Islet of Langerhans (tissue), 1 donor: ENCODE results near the gene ORC5.
"Not testable (repeated sequence)": the region's sequence is repeated elsewhere in the genome, so short reads cannot be mapped to it uniquely, and the experiment has no call there.

Source experiments
- FAIRE-seq: peaks from one replicate; lab custom pipeline; 2011; peaks lifted over from hg19 to GRCh38; lab: Jason Lieb, UNC

Gene ORC5

DNA sequence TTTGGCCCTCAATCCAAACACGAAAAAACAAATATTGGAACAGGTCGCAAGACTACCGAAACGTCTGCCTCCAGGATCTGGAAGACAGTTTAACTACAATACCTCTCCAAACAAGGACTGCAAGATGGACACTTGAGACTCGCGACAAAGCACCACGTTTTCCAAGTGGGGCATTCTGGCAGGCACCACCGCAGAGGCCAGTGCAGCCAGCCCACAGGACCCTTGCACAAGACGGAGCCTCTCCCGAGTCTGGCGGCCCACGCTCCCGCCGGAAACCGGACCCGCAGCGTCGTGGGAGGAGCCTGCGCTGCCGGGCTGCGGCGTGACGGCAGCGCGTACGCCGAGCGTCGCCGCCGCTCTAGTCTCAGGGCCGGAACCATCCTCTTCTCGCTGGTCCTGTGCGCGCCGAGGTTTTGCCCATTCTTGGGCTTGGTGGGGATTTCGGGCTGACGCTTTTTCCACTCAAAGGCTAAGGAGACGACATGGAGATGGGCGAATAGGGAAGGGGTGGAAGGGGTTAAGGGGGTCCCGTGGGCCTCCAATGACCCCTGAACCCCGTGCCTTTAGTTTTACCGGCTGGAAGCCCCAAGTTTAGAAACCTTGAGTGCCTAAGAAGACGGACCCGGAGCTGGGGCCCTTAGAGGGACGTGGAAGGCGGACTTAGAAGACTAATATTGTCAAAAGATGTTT is at the start of gene ORC5:
Gene ORC5 (minus strand): TSS at position 283 of the 690 bp plus-strand sequence. CDS start 109 bp downstream, at position 174.
- no peak for FAIRE-seq

DNA sequence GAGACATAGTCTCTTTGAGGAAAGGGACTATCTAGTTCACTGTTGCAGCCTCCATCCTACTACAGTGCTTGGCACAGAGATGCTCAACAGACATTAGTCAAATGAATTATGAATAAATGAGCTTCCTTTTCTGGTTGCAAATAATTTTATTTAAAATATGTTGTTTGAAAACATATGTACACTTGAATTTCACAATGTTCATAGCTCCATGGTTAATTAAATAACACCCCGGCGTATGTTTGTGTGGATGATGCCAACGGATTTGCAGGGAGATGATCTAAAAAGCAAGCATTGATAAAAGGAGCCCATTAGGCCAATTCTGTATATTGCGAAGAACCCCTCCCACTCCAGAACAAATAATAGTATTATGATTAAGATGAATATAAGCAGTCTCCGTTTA is 47.8 kb upstream of the ORC5 start:
- FAIRE-seq = no peak

DNA sequence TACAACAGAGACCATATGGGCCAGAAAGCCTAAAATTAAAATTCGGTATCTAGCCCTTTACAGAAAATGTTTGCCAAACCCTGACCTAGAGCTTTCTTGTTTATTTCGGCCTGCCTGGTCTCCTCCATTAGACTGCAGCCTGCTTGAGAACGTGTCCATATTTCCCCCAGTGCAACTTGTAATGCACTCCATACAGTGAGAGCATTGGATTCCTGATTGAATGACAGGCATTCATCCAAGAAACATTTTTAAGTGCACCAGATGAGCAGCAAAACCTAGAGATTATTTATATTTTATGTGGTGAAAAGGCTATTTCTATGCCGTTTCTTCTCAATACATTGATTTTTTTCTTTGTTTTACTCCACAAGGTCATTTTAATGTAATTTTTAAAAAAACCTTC is 47.4 kb upstream of the ORC5 start:
- no peak for FAIRE-seq

DNA sequence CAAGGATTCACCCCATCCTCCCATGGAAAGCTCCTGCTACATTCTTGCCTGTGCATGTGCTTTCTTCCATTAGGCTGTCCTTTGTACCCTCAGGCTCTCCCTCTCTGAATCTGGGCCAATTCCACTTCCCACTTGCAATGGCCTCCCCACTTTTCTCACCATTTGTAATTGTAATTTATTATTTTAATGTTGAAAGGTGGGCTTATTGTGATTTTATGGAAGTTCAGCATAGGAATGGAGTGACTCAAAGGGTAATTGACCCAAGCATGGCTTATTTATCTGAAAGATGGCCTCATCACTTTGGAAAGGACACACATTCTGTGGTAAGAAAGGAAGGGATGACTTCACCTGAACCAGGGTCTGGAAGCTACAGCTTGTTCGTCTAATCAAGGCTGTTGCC is 46.9 kb upstream of the ORC5 start:
- FAIRE-seq = no peak

DNA sequence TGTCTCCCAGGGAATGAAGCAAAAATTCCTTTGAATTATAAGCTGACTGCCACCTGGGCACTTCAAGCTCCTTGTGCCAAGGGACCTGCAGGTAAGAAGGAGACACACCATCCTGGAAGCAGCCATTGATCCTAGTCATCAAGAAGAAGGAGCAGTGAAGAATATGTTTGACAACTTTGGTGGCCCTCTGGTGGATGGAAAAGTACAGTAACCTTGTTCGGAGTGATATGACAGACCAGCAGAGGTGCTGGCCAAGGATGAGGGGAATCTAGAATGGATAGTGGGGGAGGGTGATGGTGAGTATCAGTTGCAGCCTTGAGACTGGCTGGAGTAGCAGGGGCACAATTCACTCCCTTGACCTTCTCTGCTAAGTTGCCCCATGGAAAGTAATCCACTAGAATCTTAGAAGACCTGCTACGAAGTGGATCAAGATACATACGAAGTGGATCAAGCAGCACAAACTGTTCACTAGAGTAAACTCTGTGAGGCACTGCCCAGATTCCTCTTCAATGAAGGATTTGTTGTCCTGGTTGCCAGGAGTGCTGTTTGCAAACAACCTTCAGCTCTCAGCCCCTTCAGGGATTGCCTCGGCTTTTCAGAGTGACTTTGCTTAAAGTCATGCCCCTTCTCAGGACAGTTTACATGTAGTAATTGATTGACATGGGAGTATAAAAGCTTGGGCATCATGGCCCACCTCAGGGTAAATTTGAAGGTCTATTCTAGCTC is 44.8 kb upstream of the ORC5 start:
- FAIRE-seq = no peak

DNA sequence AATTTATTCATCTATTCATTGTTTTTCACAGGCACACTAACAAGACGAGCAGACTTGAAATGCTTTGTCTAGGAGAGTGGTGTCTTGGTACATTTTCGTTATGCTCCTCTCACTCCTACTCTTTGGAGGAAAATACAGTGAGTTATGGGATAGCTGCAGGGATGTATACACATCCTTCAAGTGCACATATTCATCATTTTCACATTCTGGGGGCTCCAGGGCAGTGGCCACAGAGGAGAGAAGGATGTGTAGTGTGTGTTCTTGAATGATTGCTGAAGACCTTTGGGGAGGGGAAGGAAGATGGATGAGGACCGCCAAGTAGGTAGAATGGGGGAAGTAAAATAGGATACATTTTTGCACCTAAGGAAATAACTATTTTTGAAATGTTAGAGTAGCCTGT is 34.8 kb upstream of the ORC5 start:
- FAIRE-seq = no peak

DNA sequence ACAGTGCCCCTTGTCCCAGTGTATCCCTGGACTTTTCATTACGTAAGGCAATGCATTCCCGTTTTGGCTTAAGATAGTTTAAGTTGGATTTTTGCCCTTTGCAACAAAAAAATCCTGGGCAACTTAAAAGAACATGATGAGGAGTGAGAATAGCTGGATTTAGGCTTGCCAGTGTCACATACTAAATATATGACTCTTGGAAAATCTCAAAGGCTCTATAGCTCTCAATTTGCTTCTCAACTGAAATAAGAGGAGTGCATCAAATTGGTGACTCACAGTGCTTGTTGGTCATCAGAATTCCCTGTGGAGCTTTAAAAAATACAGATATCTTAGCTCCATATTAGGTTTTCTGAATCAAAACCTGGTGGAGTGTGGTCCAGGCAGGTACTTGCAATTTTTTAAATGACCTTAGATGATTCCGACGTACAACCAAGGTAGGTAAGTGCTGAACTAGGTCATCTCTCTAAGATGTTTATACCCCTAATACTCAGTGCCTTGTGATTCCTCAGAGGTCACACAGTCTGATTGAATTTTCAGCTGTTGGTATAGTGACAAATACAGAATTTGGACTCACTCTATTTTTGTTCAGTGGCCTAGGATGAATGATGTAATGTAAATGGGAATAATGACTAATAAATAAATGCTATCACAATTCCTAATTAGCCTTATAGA is 33.9 kb upstream of the ORC5 start:
- FAIRE-seq = no peak

DNA sequence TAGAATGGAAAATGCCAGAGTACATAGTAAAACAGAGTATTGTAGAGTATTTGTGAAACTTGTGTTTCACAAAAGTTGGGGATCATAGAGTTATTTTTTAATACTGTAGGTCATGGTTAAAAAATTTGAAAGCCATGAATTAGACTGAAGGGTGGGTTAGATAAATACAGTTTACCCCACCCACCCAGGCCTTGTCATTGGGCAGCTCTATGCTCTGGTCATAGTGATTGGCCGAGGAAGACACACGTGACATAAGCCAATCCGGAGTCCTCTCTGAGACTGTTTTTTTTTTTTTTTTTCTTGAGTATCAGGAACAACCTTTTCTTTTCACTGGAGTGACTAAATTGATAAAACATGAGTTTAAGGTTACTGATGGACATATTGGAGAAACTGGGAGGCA is 33.3 kb upstream of the ORC5 start:
- FAIRE-seq = no peak

DNA sequence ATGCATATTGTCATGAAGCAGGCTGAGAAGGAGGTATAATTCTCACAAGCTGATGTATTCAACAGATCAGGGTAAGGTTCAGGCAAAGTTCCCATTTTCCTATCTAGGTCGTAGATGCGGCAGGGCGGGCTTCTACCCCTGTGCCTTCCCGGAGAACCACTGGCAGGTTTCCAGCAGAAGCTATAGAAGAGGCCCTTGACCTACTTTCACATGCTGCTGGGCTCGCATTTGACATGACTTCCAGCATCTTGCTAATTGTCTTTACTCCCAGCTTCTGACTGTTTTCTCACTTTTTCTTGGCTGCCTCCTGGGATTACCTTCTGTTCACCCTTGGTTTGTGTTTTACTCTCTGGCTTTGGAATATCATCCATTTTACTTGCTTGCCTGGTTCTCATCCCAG is 32.6 kb upstream of the ORC5 start:
- no peak for FAIRE-seq

DNA sequence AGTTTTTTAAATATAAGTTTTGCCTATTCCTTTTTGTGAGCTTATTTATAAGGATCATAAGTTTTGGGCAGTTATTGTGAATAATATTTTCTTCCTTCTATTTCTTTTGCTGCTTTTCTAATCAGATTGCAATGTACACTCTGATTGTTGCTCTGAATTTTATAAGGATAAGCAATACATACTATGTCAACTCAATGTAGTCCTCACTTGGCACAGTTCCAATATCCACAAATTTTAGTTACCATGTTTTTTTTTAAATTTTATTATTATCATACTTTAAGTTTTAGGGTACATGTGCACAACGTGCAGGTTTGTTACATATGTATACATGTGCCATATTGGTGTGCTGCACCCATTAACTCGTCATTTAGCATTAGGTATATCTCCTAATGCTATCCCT is 27.2 kb upstream of the ORC5 start:
- FAIRE-seq = not testable (repeated sequence)

DNA sequence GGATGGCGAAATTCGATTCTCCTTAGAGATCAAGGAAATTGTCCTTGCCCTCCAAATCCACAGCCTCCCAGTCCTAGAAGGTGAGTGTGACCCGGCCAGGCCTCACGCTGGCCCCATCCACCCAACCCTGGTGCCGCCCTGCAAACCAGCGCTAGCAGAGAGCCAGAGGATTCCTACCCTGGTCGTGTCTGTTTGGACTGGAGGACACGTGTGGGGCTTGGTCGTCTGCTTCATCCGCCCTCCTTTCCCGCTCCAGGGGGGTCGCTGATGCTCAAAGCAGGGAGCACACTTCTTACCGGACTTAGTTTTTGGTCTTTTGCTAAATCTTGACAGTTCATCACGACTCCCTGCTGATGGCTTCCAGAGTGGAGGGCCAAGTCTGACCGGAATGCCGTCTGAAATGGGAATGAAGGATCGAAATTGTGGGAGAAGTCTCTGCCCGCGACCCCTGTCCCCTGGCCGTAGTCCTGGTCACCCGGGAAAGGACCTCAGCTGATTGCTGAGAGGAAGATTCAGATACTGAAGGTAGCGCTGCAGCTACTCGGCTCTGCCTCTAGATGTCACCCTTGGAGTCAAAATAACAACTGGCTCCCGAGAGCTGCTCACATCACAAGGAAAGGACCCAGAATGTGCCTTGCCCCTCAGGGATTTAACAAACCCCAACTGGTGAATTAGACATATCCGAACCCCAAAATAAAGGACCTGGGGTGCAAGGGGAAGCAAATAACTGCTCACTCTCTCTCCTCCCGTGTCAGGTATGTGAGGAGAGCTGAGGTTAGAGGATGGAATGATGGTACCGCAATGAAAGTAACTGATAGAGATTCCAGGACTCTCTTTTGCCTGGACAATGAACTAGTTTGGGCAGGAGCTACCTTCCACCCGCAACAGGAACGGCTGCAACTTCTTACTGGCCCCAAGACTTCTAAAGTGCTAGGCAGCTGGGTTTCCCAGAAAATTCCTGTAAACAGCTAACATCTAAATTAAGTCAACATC is 23.5 kb upstream of the ORC5 start:
- FAIRE-seq = no peak

DNA sequence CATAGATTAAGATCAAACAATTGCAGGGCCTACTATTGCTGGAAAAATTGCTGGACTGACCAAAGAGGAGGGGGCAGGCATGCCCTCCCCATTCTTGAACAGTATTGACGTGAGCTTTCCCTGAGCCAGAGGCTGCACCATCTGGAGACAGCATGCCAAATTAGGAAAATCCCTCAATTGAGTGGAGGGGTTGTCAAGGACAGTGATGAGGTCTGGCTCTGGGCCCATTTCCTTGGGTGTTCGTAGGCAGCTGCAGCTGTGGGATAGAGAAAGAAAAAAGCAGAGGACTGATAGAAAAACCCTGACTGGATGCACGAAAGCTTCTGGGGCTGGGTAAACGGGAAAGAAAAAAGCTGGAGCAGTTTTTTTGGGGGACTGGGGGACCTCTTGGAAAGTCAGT is 22.8 kb upstream of the ORC5 start:
- no peak for FAIRE-seq

DNA sequence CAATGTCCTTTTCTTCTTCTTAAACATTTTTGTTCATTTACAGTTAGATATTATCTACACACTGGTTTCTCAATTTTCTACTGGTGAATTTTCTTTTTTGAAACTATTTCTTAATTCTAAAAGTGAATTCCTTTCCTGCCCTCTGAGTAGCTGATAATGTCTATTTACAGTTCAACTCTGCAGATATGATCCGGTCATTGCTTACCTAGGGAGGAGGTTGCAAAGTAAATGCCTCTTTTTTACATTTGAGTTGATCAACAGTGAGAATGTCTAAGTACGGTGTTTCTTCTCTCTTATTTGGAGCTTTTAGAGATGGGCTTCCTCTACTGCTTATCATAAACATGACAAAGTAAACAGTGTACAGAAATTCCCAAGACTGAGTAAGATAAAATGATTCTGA is 20.6 kb upstream of the ORC5 start:
- no peak for FAIRE-seq

DNA sequence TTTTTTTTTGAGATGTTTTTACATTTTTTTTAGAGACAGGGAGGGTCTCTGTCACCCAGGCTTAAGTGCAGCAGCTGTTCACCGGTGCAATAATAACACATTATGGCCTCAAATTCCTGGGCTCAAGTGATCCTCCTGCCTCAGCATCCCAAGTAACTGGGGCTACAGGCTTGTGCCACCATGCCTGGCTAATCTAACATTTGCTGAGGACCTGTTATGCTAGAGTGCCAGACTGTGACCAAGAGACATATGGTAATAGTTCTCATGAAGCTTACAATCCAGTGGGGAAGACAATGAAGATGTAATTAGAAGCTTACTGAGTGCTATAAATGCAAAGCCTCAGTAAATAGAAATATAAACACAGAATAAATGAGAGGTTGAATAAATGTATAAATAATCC is 17.6 kb upstream of the ORC5 start:
- no peak for FAIRE-seq

DNA sequence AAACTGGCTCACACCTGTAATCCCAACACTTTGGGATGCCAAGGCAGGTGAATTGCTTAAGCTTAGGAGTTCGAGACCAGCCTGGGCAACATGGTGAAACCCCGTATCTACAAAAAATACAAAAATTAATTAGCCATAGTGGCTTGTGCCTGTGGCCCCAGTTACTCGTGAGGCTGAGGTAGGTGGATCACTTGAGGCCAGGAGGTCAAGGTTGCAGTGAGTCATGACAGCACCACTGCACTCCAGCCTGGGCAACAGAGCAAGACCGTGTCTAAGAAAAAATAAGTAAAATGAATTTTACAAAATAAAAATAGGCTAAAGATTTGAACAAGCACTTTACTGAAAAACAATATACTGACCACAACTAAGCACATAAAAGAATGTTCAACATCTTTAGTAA is 9.8 kb upstream of the ORC5 start:
- no peak for FAIRE-seq

DNA sequence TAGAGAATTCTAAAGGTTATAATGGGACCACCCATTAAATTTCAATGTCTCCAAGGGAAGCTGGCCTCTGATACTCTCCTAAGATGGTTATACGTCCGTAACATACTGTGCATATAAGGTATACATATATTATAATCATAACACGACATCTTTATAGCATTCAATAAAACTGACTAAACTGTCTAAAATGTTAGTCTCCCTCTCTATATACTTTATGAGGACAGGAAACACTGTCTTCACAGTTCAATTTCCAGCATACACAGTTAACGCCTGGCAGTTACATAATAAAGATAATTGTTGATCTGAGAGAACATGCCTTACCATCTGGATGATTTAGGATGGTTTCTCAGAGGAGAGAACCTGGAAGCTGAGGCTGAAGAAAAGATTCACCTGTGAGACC is 1.2 kb upstream of the ORC5 start:
- no peak for FAIRE-seq

DNA sequence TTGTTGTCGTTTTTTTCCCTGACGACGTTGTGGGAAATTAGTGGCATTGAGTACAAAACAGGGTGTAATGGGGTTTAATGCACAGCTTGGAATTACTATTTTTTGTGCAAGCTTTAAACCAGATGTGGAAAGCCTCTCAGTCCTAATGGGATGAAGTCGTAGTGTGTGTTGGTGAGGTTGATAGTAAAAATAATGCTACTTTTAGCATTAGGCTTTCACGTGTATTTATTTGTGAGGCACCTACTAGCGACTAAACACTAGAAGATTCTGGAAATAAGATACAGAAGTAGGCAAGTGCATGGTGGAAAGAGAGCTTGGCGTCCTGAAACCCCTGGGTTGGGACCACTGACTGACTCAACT is 588 bp upstream of the ORC5 start:
- FAIRE-seq = no peak

DNA sequence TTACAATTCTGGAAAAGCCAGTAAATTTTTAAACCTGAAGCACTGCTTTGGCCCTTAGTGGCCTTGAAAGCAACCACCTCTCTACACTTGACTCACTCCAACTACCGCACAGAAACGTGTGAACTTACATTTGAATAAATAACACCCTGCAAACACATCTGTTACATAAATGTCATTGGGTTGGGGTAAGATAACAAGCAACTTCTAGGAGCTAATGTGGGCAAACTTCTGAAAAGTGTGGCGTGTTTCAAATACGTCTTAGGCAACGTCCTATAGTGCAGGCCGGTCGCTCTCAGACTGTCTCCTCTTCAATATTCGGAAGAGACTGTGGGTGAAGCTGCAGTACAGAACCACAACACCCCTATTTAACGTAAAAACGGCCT is 474 bp downstream of the ORC5 start:
- FAIRE-seq = no peak

DNA sequence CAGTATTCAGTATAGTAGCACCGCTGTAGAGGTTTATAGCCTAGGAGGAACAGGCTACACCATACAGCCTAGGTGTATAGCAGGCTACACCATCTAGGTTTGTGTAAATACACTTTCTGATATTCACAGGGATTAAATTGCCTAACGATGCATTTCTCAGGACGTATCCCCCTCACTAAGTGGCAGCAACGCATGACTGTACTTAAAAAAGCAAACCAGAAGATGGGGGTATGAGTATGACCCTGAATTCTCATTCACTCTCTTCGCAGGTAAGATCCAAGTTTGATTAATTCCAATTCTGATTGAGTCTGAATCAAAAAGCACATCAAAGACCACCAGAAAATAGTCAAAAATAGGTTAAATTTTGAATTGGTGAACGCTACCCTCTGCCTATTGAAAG is 972 bp downstream of the ORC5 start:
- FAIRE-seq = no peak

DNA sequence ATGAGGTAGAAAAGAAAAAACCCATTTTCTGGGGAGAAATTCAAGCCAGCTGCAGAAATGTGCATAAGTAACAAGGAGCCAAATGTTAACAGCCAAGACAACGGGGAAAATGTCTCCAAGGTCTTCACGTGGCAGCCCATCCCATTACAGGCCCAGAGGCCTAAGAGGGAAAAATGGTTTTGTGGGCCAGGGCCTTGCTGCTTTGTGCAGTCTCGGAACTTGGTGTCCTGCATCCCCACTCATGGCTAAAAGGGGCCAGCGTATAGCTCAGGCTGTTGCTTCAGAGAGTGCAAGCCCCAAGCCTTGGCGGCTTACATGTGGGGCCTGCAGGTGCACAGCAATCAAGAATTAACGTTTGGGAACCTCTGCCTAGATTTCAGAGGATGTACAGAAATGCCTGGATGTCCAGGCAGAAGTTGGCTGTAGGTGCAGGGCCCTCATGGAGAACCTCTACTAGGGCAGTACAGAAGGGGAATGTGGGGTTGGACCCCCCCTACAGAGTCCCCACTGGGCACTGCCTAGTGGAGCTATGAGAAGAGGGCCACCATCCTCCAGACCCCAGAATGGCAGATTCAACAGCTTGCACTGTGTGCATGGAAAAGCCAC is 9.0 kb downstream of the ORC5 start:
- no peak for FAIRE-seq

DNA sequence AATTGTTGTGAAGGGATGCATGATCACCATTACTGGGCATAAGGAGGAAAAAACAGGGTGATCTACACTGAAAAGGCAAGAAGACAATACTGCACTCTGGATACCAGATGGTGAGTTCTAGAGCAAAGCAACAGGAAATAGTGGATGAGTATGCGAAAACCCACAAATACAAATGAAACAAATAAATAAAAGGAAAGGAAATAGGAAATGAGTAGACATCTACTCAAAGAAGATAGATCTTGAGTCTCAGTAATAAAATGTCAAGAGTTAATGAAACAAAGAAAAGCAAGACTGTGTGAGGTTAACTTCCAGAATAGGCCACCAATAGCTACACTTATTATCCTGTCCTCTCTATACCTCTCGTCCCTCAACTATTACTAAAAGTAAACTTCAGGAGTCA is 11.7 kb downstream of the ORC5 start:
- no peak for FAIRE-seq

DNA sequence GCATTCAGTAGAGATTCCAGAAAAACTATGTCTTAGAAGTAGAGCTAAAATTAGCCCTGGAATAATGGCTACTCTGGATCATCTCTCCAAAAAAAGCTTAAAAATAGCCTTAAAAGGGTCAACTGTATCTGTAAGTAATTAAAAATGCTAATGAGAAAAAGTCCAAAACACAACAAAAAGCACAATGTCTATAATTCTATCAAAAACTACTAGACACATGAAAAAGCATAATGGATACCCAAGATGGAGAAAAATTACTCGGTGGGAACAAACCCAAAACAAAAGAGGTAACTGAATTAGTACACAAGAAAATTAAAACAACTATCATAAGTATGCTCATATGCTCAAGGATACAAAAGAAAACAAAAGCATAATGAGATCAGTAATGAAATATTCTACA is 15.4 kb downstream of the ORC5 start:
- FAIRE-seq = no peak
